ENCODE measurements around the gene DENND1B.
A peak's percentile ranks its signal among the peaks of the same experiment; 100 is the strongest.

The DENND1B gene

DNA sequence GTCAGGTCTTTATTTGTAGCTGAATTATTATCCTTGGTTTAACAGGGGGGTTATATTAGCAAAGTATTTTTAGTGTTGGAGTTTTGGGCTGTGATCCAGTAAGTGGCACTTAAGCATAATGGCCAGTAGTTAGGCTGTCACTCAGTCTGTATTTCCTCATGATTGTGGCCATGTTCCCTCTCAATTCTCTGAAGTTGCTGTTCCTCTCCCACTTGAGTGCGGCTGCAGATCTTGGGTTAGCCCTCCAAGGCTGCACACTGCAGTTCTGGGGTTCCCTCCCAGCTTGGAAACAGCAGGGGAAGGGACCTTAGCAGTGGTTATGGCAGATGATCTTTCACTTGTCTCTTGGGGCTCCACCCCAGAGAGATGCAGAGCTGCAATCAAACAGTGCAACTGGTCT, 23.2 kb upstream of the DENND1B start:
- peaks cover 14% of the 10 kb centered on the region for H3K4me1 Mint-ChIP-seq (ENCODE audit: low read depth)

DNA sequence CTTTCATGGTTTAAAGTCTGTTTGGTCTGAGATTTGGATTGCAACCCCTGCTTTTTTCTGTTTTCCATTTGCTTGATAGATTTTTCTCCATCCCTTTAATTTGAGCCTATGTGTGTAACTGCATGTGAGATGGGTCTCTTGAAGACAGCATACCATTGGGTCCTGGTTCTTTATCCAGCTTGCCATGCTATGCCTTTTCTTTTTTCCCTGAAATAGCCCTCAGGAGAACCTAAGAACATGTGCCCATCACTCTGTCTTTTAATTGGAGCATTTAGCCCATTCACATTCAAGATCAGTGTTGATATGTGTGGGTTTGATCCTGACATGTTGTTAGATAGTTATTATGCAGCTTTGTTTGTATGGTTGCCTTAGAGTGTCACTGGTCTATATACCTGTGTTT, 21.7 kb upstream of the DENND1B start:
- H3K36me3 Mint-ChIP-seq (ENCODE audit: low read depth) = peaks cover 21% of the 10 kb centered on the region
- intact Hi-C loops (cut with micrococcal nuclease) = no loop called here
- H3K27ac Mint-ChIP-seq = no peak overlapping the region
- no peaks in the 10 kb centered on the region for H3K27me3 Mint-ChIP-seq
- peaks cover 14% of the 10 kb centered on the region for H3K4me1 Mint-ChIP-seq (ENCODE audit: low read depth)
- H3K4me3 Mint-ChIP-seq = no peak overlapping the region
- H3K9me3 Mint-ChIP-seq = peaks cover 52% of the 10 kb centered on the region

More for the DNA sequence above, 23.2 kb upstream of the DENND1B start:
- Mint-ChIP-seq H3K36me3 (ENCODE audit: low read depth) (peaks cover 21% of the 10 kb centered on the region), H3K27ac (peak overlapping the region; percentile 43), H3K9me3 (peaks cover 56% of the 10 kb centered on the region), H3K27me3 (no peaks in the 10 kb centered on the region), H3K4me3 (no peak overlapping the region)
- intact Hi-C loops (cut with micrococcal nuclease) = no loop called here

DNA sequence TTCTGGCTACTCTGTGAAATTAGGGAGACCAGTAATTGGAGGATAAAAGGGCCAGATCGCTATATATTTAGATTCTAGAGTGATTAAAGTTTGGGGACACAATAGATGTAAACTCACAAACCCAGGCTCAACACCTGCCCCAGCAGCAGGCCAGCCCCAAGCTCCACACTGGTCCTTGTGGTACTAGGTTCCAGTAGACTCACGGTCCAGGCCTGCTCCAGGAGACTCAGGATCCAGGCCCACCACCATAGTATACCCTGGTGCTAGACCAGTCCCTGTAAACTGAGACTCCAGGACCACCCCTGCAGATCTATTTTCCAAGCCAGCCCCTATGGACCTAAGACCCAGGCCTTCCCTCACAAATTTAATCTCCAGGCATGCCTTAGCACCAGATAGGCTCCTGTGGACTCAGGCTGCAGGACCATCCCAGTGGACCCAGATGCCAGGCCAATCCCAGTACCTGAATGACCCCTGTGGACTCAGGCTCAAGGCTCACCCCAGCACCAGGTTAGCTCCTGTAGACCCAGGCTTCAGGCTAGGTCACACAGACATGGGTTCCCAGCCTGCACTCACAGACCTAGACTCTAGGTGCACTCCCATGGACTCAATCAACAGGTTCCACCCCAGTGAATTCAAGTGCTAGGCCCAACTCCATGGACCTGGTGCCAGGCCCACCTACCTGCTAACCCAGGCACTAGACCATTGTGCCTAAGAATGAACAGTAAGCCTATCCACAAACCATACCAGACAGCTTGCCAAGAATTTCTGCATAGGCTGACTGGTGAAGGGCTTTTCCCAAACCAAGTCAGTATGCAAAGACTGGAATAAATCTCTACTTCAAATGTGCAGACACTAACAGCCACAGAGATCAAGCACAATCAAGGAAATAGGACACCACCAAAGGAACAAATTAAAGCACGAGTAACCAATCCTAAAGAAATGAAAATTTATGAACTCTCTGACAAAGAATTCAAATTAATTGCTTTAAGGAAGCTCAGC, 13.8 kb upstream of the DENND1B start:
- H3K36me3 Mint-ChIP-seq (ENCODE audit: low read depth) = no peaks in the 10 kb centered on the region
- H3K27ac Mint-ChIP-seq = no peak overlapping the region
- no peaks in the 10 kb centered on the region for H3K27me3 Mint-ChIP-seq
- H3K4me1 Mint-ChIP-seq (ENCODE audit: low read depth) = peaks cover under 1% of the 10 kb centered on the region
- intact Hi-C loops (cut with micrococcal nuclease) = no loop called here
- H3K4me3 Mint-ChIP-seq = no peak overlapping the region
- no peaks in the 10 kb centered on the region for H3K9me3 Mint-ChIP-seq

DNA sequence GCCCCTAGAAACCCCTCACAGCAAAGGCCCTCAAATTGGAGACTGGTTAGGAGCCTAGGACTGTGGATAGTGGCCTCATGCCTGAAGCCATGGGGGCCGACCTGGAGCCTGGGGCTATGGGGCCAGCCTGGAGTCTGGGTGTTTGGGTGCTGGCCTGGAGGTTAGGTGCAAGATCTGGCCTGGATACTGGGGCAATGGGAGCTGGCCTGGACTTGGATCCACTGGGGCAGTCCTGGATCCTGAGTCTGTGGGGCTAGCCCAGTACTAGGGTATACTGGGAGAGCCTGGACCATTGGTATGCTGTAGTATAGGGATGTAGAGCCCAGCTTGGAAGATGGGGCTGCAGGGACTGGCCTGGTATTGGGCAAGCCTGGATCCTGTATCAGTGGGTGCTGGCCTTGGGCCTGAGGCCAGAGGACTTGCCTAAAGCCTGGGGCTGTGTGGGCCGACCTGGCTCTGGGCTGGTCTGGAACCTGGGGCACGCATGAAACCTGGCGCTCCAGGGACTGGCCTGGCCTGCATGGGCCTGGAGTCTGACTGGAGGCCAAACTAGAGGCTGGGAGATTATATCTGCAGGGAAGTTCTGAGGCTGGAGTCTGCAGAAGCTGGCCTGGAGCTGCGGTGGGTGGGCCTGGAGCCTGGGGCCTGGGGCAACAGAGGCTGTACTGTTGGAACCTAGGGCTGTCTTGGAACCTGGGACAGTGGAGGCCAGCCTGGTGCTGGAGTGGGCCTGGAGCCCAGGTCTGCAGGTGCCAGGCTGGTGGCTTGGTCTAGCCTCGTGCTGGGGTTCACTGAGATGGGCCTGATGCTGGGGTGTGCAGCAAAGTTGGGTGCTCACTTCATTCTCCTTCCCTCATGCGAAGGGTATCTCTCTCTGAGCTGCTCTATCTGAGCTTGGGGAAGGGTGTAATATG, 12.6 kb upstream of the DENND1B start:
- Mint-ChIP-seq H3K4me1 (ENCODE audit: low read depth) (peaks cover 12% of the 10 kb centered on the region), H3K9me3 (no peaks in the 10 kb centered on the region), H3K27me3 (no peaks in the 10 kb centered on the region), H3K4me3 (no peak overlapping the region), H3K27ac (no peak overlapping the region), H3K36me3 (ENCODE audit: low read depth) (no peaks in the 10 kb centered on the region)
- intact Hi-C loops (cut with micrococcal nuclease) = no loop called here

DNA sequence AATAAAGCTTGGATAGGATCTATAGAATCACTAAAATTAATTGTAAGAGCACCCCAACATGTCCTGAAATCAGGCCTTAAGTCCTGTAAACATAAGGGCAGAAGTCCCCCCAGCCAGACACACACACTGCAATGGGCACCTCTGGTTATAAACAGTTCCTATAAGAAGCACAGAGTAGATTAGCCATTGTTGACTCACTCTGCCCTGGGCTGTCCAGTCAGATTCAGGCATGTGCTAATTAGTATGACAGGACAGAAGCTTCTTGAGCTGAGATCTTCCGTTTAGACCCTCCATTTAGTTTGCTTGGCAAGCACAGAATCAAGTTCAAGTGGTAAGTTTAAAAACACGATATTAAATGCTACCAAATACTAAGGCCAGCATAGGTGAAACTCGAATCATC, 11.8 kb upstream of the DENND1B start:
- Mint-ChIP-seq H3K4me3 (no peak overlapping the region), H3K9me3 (no peaks in the 10 kb centered on the region), H3K27ac (no peak overlapping the region), H3K4me1 (ENCODE audit: low read depth) (peaks cover 20% of the 10 kb centered on the region), H3K27me3 (no peaks in the 10 kb centered on the region), H3K36me3 (ENCODE audit: low read depth) (no peaks in the 10 kb centered on the region)
- intact Hi-C loops (cut with micrococcal nuclease) = no loop called here

DNA sequence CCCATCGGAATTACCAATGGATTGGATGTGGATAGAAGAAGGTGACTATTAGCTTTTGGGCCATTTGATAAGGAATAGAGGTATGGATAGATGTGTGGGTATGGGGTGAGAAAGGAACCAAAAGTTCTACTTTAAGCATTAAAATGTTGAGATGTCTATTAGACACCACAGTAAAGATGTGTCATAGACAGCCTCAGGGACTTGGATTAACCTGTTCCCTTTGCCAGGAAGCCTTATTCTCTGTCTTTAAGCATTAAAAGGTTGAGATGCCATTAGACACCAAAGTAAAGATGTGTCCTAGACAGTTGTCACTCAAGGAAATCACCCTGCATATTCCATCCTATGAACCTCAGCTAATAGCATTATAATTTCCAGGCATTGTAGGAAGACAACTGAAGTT, 11.0 kb upstream of the DENND1B start:
- Mint-ChIP-seq H3K36me3 (ENCODE audit: low read depth) (no peaks in the 10 kb centered on the region), H3K27me3 (no peaks in the 10 kb centered on the region), H3K9me3 (no peaks in the 10 kb centered on the region), H3K4me1 (ENCODE audit: low read depth) (peaks cover 25% of the 10 kb centered on the region), H3K27ac (no peak overlapping the region), H3K4me3 (no peak overlapping the region)
- intact Hi-C loops (cut with micrococcal nuclease) = no loop called here

DNA sequence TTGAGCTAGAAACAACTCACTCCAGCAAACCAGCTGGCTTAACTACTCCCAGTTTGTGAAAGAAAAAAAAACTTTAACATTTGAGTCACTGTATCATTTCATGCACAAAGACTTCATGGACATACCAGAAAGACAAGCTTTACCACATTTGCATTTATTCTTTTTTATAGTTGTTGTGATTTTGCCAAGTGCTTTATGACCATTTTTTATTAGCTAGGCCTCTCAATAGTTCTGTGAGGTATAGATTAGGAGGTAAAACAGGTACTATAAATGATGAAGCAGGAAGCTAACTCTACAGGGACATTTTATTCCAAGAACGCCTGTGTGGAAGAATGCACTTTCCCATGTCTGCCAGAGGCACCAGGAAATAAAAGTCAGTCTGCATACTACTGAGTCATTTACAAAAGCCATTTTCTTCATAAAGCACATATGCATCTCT, 8.2 kb upstream of the DENND1B start:
- H3K4me1 Mint-ChIP-seq (ENCODE audit: low read depth) = peaks cover 35% of the 10 kb centered on the region
- H3K27ac Mint-ChIP-seq = peak overlapping the region; percentile 80
- no peaks in the 10 kb centered on the region for H3K36me3 Mint-ChIP-seq (ENCODE audit: low read depth)
- H3K27me3 Mint-ChIP-seq = no peaks in the 10 kb centered on the region
- no peaks in the 10 kb centered on the region for H3K9me3 Mint-ChIP-seq
- intact Hi-C loops (cut with micrococcal nuclease) = loop anchor here (5.0 kb wide), 1 partner anchor 84 kb away; no protein-coding TSS in a partner anchor
- no peak overlapping the region for H3K4me3 Mint-ChIP-seq

DNA sequence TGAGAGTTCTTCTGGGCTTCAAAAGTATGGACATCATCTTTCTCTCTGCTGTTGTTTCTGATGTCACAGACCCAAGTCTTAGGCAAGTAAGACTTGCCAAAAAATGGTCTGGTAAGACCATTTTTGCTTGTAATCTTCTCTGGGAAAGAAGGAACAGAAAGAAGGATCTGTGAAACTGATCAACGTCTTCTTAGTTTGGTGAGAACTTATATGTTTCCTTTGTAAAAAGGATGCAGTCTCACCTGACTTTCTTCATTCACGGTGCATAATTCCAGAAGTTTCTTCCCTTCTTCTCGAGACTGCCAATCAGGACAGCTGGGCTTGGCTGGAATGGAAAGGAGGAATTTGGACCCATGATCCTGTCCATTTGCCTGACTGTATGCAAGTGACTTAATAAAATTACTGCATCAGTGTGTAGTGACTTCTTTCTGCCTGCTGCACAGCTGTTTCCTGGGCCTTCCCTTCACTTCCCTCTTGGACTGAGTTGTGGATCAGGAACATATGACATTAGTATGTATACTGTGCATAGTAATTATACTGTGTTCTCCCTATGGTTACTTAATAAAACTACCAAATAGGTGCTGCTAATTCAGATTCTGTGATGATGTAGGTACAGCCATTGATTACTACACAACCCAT, 7.6 kb upstream of the DENND1B start:
- Mint-ChIP-seq H3K27ac (peak overlapping the region; percentile 80), H3K9me3 (no peaks in the 10 kb centered on the region), H3K4me3 (no peak overlapping the region), H3K36me3 (ENCODE audit: low read depth) (no peaks in the 10 kb centered on the region), H3K4me1 (ENCODE audit: low read depth) (peaks cover 42% of the 10 kb centered on the region), H3K27me3 (no peaks in the 10 kb centered on the region)
- intact Hi-C loops (cut with micrococcal nuclease) = loop anchor here (5.0 kb wide), 1 partner anchor 84 kb away; no protein-coding TSS in a partner anchor

DNA sequence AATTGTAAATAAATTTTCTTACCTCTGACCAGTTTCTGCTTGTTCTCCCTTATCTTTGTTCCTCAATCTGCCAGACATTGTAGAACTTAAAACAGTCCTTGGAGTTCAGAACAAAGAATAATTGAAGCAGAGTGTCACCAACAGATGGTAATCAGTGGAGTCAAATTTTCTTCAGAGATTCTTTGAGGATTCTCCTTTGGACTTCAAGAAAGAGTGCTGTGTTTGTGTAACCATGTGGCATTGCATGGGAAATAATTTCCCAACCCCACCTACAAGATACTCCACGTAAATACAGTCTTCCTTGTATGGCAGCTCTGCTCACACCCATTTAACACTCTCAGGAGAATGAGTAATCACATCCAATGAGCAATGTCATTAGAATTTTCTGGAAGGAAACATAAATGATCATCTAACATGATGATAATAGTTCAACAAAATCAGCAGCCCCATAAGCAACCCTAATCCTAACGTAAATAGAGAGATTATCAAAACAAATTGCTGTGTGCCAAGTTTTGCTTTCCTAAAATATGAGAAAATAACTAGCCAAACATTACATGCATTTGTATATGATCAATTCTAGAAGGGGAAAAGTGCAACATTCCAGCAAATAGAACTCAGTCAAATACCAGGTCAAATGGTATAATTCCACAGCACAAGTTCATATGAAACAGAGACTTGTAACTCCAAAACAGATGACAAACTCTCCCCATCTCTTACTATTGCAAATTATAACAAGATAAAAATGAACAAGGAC, 6.9 kb upstream of the DENND1B start:
- Mint-ChIP-seq H3K27ac (peak overlapping the region; percentile 80), H3K27me3 (no peaks in the 10 kb centered on the region), H3K9me3 (no peaks in the 10 kb centered on the region), H3K4me1 (ENCODE audit: low read depth) (peaks cover 42% of the 10 kb centered on the region), H3K36me3 (ENCODE audit: low read depth) (no peaks in the 10 kb centered on the region), H3K4me3 (no peak overlapping the region)
- intact Hi-C loops (cut with micrococcal nuclease) = loop anchor here (5.0 kb wide), 1 partner anchor 85 kb away; no protein-coding TSS in a partner anchor

DNA sequence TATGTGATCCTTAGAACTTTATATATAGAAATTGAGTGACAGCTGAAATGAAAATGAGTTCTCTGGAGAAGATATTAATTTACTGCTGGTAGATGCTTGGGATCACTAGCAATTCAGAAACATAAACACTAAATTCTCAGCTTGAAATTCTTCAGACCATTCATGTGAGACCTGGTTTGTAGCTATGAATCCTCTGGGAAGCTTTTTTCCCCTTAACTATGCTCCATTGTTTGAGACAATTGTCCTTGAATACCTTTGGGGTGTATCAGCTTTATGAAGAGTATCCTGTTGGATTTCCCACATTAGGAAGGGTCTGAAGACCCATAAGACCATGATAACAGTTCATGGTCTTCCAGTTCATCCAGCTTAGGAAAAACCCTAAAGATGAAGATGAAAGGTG, 4.6 kb upstream of the DENND1B start:
- intact Hi-C loops (cut with micrococcal nuclease) = loop anchor here (5.0 kb wide), 1 partner anchor 87 kb away; no protein-coding TSS in a partner anchor

DNA sequence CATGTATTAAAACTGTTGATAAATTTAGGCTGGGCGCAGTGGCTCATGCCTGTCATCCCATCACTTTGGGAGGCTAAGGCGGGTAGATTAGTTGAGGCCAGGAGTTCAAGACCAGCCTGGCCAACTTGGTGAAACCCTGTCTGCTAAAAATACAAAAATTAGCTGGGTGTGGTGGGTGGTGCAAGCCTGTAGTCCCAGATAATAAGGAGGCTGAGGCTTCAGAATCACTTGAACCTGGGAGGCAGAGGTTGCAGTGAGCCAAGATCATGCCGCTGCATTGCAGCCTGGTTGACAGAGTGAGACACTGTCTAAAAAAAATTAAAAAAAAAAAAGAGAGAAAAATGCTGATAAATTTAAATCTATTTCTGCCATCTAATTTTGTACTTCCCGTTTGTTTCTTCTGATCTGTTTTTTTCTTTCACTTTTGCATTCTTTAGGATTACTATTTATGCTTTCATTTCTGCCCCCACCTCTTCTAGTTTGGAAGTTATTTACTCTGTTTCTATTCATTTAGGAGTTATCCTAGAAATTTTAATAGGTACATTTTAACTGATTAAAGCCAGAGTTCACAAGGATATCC, 3.2 kb upstream of the DENND1B start:
- intact Hi-C loops (cut with micrococcal nuclease) = no loop called here
- H3K4me1 Mint-ChIP-seq (ENCODE audit: low read depth) = peaks cover 50% of the 10 kb centered on the region
- H3K9me3 Mint-ChIP-seq = no peaks in the 10 kb centered on the region
- peak overlapping the region; percentile 80 for H3K27ac Mint-ChIP-seq
- H3K4me3 Mint-ChIP-seq = peak overlapping the region; percentile 42
- H3K27me3 Mint-ChIP-seq = no peaks in the 10 kb centered on the region
- peaks cover 8% of the 10 kb centered on the region for H3K36me3 Mint-ChIP-seq (ENCODE audit: low read depth)

More for the DNA sequence above, 4.6 kb upstream of the DENND1B start:
- H3K9me3 Mint-ChIP-seq = no peaks in the 10 kb centered on the region
- no peaks in the 10 kb centered on the region for H3K27me3 Mint-ChIP-seq
- H3K27ac Mint-ChIP-seq = no peak overlapping the region
- H3K4me1 Mint-ChIP-seq (ENCODE audit: low read depth) = peaks cover 56% of the 10 kb centered on the region
- no peak overlapping the region for H3K4me3 Mint-ChIP-seq
- no peaks in the 10 kb centered on the region for H3K36me3 Mint-ChIP-seq (ENCODE audit: low read depth)

DNA sequence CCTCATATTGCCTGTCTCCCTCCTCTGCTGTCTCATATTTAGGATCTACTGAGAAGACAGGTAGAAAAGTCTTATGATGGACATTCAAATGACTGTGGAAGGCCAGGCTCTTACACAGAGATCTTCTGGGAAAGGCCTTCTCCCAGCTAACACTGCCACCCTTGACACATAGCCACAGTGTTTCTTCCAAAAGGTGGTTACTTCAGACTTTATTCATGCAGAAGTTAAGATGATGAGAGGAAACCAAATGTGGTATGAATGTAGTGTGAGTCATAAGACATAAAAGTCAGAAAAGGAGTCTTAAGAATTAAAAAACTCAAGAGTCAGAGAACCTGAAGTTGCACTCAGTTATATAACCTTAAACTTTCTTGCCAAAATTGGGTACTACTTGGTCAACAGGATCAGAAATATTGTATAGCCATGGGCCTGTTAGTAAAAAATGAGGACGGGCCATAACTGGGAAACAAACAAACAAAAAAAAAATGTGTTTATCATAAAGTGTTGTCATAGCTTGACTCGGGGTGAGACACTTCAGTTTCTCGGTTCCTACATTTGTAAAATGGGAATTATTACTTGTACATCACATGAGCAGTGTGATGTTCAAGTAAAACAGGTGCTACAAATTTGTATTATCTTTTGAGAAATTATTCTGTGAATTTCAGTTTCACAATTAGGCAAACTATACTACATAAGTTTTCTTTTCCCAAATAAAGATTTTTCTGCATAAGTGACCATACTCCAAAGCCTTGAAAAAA, 1.2 kb upstream of the DENND1B start:
- Mint-ChIP-seq H3K36me3 (ENCODE audit: low read depth) (peaks cover 17% of the 10 kb centered on the region), H3K9me3 (no peaks in the 10 kb centered on the region), H3K4me3 (peak overlapping the region; percentile 13), H3K27me3 (no peaks in the 10 kb centered on the region), H3K4me1 (ENCODE audit: low read depth) (peaks cover 48% of the 10 kb centered on the region), H3K27ac (peak overlapping the region; percentile 90)
- intact Hi-C loops (cut with micrococcal nuclease) = loop anchor here (1.0 kb wide), 1 partner anchor 66 kb away; no protein-coding TSS in a partner anchor
